Astrocyte (in vitro differentiated cells and primary cell): ENCODE results near the gene RAX. TPM values are rescaled to one million over a fixed set of nuclear protein-coding genes. Genes with fewer than 3 reads are reported as not detected.

Experiments
- DNase-seq: peaks from one replicate; pipeline ENCODE4 v3.0.0-alpha.2; 2010; ENCODE audit warnings: low read depth
- FAIRE-seq: peaks from 2 replicates; lab custom pipeline; 2011; peaks lifted over from hg19 to GRCh38; lab: Jason Lieb, UNC
- H2AFZ ChIP-seq: 2 replicates; pipeline ENCODE4 v1.6.0; 2012; ENCODE audit warnings: low read depth, low read length, inconsistent platforms
- H3K27ac ChIP-seq: 2 replicates; pipeline ENCODE4 v1.5.1; 2011; ENCODE audit warnings: low read depth, low read length, inconsistent platforms
- H3K27me3 ChIP-seq: 2 replicates; pipeline ENCODE4 v1.6.0; 2011; ENCODE audit warnings: low read length, inconsistent platforms; ENCODE audit not compliant: insufficient read depth
- H3K36me3 ChIP-seq: 2 replicates; pipeline ENCODE4 v1.5.1; 2011; ENCODE audit warnings: low read length, inconsistent platforms; ENCODE audit not compliant: insufficient read depth
- H3K4me1 ChIP-seq: 2 replicates; pipeline ENCODE4 v1.5.1; 2011; ENCODE audit warnings: low read length, inconsistent platforms; ENCODE audit not compliant: insufficient read depth
- H3K4me2 ChIP-seq: 2 replicates; pipeline ENCODE4 v1.6.0; 2012; ENCODE audit warnings: low read length, inconsistent platforms
- H3K4me3 ChIP-seq: 2 replicates; pipeline ENCODE4 v1.5.1; 2011; ENCODE audit warnings: low read depth, mild to moderate bottlenecking, low read length, inconsistent platforms; ENCODE audit not compliant: insufficient read depth
- H3K79me2 ChIP-seq: 2 replicates; pipeline ENCODE4 v1.6.0; 2012; ENCODE audit warnings: mild to moderate bottlenecking, low read length, inconsistent platforms; ENCODE audit not compliant: insufficient read depth
- H3K9ac ChIP-seq: 2 replicates; pipeline ENCODE4 v1.6.0; 2012; ENCODE audit warnings: mild to moderate bottlenecking, low read length, inconsistent platforms
- H3K9me3 ChIP-seq: 2 replicates; pipeline ENCODE4 v1.5.1; 2012; ENCODE audit warnings: low read depth, mild to moderate bottlenecking, low read length, inconsistent platforms; ENCODE audit not compliant: insufficient read depth
- H4K20me1 ChIP-seq: 2 replicates; pipeline ENCODE4 v1.6.0; 2012; ENCODE audit warnings: low read length, inconsistent platforms; ENCODE audit not compliant: insufficient read depth
- H3K27ac Mint-ChIP-seq: one replicate; pipeline ENCODE4 v1.8.0; 2021; ENCODE audit warnings: mild to moderate bottlenecking, mixed read lengths; ENCODE audit not compliant: unreplicated experiment
- H3K27me3 Mint-ChIP-seq: one replicate; pipeline ENCODE4 v1.8.0; 2021; ENCODE audit warnings: low read depth, mixed read lengths; ENCODE audit not compliant: unreplicated experiment
- H3K36me3 Mint-ChIP-seq: one replicate; pipeline ENCODE4 v1.8.0; 2021; ENCODE audit warnings: low read depth, mixed read lengths; ENCODE audit not compliant: unreplicated experiment
- H3K4me1 Mint-ChIP-seq: one replicate; pipeline ENCODE4 v1.8.0; 2021; ENCODE audit warnings: low read depth, mixed read lengths; ENCODE audit not compliant: unreplicated experiment
- H3K4me3 Mint-ChIP-seq: one replicate; pipeline ENCODE4 v1.8.0; 2021; ENCODE audit warnings: mild to moderate bottlenecking, moderate library complexity, mixed read lengths; ENCODE audit not compliant: unreplicated experiment
- H3K9me3 Mint-ChIP-seq: one replicate; pipeline ENCODE4 v1.8.0; 2021; ENCODE audit warnings: mild to moderate bottlenecking, mixed read lengths; ENCODE audit not compliant: unreplicated experiment
- CTCF ChIP-seq: IDR thresholded peaks from 2 replicates; pipeline ENCODE4 v1.5.1; 2011; ENCODE audit warnings: low read depth, mild to moderate bottlenecking, inconsistent platforms, low read length, moderate library complexity; ENCODE audit not compliant: insufficient read depth
- EZH2 ChIP-seq: IDR thresholded peaks from 2 replicates; pipeline ENCODE4 v1.6.1; 2012; ENCODE audit warnings: mild to moderate bottlenecking, low read length, inconsistent platforms; ENCODE audit not compliant: insufficient read depth
- total RNA-seq: library from RNA; stranded (reverse); gene quantifications from 2 replicates; pipeline ENCODE4 v1.2.1, GENCODE V29; 2021

Gene RAX
- total RNA-seq, 1 donor from 2014 or later, result not detected

GRCh38 chr18:59222341-59222740 lies 50.9 kb downstream of the RAX start:
- Histone ChIP-seq H3K4me2 (no peak overlapping the region), H3K27ac (no peak overlapping the region), H4K20me1 (no peaks in the 10 kb centered on the region), H3K9ac (no peak overlapping the region), H3K36me3 (no peaks in the 10 kb centered on the region), H3K27me3 (peaks cover 76% of the 10 kb centered on the region), H3K4me1 (peaks cover 2% of the 10 kb centered on the region), H3K9me3 (no peaks in the 10 kb centered on the region), H3K4me3 (no peak overlapping the region), H2AFZ (no peak overlapping the region), H3K79me2 (no peaks in the 10 kb centered on the region)
- H3K36me3 Mint-ChIP-seq, result no peaks in the 10 kb centered on the region
- H3K4me3 Mint-ChIP-seq, result no peak overlapping the region
- H3K27me3 Mint-ChIP-seq, result peaks cover 83% of the 10 kb centered on the region
- no peaks in the 10 kb centered on the region for H3K9me3 Mint-ChIP-seq
- H3K27ac Mint-ChIP-seq, result no peak overlapping the region
- peaks cover 7% of the 10 kb centered on the region for H3K4me1 Mint-ChIP-seq
- DNase-seq (no peak), FAIRE-seq (no peak)
- no peak for TF ChIP-seq CTCF
- TF ChIP-seq EZH2, result no peak

- Histone ChIP-seq H3K9me3 (no peaks in the 10 kb centered on the region), H3K4me2 (peak overlapping the region; percentile 56), H3K9ac (no peak overlapping the region), H3K79me2 (no peaks in the 10 kb centered on the region), H3K4me3 (no peak overlapping the region), H3K27me3 (peaks cover 77% of the 10 kb centered on the region), H3K27ac (no peak overlapping the region), H3K36me3 (no peaks in the 10 kb centered on the region), H2AFZ (peak overlapping the region; percentile 37), H4K20me1 (no peaks in the 10 kb centered on the region), H3K4me1 (peaks cover 2% of the 10 kb centered on the region)
- H3K27ac Mint-ChIP-seq, result peak overlapping the region; percentile 55
- peaks cover 7% of the 10 kb centered on the region for H3K4me1 Mint-ChIP-seq
- no peaks in the 10 kb centered on the region for H3K9me3 Mint-ChIP-seq
- peak; percentile 85 for TF ChIP-seq EZH2
- no peak for TF ChIP-seq CTCF
- FAIRE-seq (no peak), DNase-seq (no peak)
- peaks cover 86% of the 10 kb centered on the region for H3K27me3 Mint-ChIP-seq
- H3K36me3 Mint-ChIP-seq, result no peaks in the 10 kb centered on the region
- peak overlapping the region; percentile 77 for H3K4me3 Mint-ChIP-seq
Measured at GRCh38 chr18:59220784-59221765, 52.2 kb downstream of the RAX start.
